Neuron (in vitro differentiated cells): Measurements from ENCODE around the gene HAT1.

ENCODE experiments used
- H2AFZ ChIP-seq: one replicate; pipeline ENCODE4 v1.6.1; 2013; ENCODE audit warnings: low read depth, mild to moderate bottlenecking, inconsistent platforms, low read length, moderate library complexity
- H3K27me3 ChIP-seq: one replicate; pipeline ENCODE4 v1.6.1; 2013; ENCODE audit warnings: low read length; ENCODE audit not compliant: insufficient read depth
- H3K36me3 ChIP-seq: one replicate; pipeline ENCODE4 v1.6.1; 2013; ENCODE audit warnings: low read length; ENCODE audit not compliant: insufficient read depth
- H3K4me1 ChIP-seq: one replicate; pipeline ENCODE4 v1.6.1; 2013; ENCODE audit warnings: low read length; ENCODE audit not compliant: insufficient read depth
- H3K4me3 ChIP-seq: 2 replicates; pipeline ENCODE4 v1.5.1; 2013; ENCODE audit warnings: mild to moderate bottlenecking, low read length, moderate library complexity
- H3K9me3 ChIP-seq: one replicate; pipeline ENCODE4 v1.6.1; 2013; ENCODE audit warnings: low read length

The HAT1 gene

GRCh38 chr2:171930385-171930784 lies 8.1 kb downstream of the HAT1 start:
- H3K4me1 ChIP-seq: no peaks in the 10 kb centered on the region
- H2AFZ ChIP-seq: no peak overlapping the region
- H3K27me3 ChIP-seq: no peaks in the 10 kb centered on the region
- peaks cover 19% of the 10 kb centered on the region for H3K9me3 ChIP-seq
- no peak overlapping the region for H3K4me3 ChIP-seq
- peaks cover 41% of the 10 kb centered on the region for H3K36me3 ChIP-seq

- Histone ChIP-seq H3K4me1 (no peaks in the 10 kb centered on the region), H3K27me3 (no peaks in the 10 kb centered on the region), H3K9me3 (peaks cover 7% of the 10 kb centered on the region), H3K4me3 (no peak overlapping the region), H2AFZ (no peak overlapping the region), H3K36me3 (peaks cover 5% of the 10 kb centered on the region)
Observed at GRCh38 chr2:171939058-171939742, 16.9 kb downstream of the HAT1 start.

DNA sequence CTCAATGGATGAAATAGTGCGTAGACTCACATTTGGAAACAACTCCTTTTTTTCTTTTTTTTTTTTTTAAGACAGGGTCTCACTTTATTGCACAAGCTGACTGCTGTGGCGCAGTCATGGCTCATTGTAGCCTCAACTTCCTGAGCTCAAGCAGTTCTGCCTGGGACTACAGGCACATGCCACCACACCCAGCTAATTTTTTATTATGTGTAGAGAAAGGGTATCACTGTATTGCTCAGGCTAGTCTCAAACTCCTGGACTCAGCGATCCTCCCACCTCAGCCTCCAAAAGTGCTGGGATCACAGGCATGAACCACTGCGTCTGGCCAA lies 17.4 kb downstream of the HAT1 start:
- Histone ChIP-seq H3K9me3 (peaks cover 7% of the 10 kb centered on the region), H3K4me3 (no peak overlapping the region), H3K27me3 (no peaks in the 10 kb centered on the region), H3K4me1 (no peaks in the 10 kb centered on the region), H3K36me3 (peaks cover 2% of the 10 kb centered on the region), H2AFZ (no peak overlapping the region)

DNA sequence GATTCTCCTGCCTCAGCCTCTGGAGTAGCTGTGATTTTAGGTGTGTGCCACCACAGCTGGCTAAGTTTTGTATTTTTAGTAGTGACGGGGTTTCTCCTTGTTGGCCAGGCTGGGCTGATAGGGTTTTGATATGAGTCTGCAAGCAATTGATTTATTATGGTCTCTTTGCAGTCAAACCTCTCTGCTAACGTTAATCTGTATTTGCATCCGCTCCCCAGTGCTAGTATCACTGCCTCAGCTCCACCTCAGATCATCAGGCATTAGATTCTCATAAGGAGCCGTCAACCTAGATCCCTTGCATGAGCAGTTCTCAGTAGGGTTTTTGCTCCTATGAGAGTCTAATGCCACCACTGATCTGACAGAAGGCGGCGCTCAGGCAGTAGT lies 19.0 kb downstream of the HAT1 start:
- no peaks in the 10 kb centered on the region for H3K27me3 ChIP-seq
- peaks cover 2% of the 10 kb centered on the region for H3K36me3 ChIP-seq
- peaks cover 7% of the 10 kb centered on the region for H3K9me3 ChIP-seq
- H2AFZ ChIP-seq: no peak overlapping the region
- no peaks in the 10 kb centered on the region for H3K4me1 ChIP-seq
- no peak overlapping the region for H3K4me3 ChIP-seq

DNA sequence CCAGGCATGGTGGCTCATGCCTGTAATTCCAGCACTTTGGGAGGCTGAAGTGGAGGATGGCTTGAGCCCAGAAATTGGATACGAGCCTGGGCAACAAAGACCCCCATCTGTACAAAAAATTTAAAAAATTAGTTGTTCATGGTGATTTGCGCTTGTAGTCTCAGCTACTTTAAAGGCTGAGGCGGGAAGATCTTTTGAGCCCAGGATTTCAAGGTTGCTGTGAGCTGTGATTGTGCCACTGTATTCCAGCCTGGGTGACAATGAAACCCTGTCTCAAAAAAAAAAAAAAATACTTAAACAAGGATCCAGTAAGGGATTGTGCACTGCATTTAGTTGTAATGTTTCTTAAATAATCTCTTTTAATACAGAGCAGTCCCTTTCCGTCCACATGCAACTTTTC lies 21.6 kb downstream of the HAT1 start:
- H3K36me3 ChIP-seq: peaks cover 6% of the 10 kb centered on the region
- no peaks in the 10 kb centered on the region for H3K4me1 ChIP-seq
- no peaks in the 10 kb centered on the region for H3K27me3 ChIP-seq
- no peak overlapping the region for H3K4me3 ChIP-seq
- H3K9me3 ChIP-seq: peaks cover 7% of the 10 kb centered on the region
- H2AFZ ChIP-seq: no peak overlapping the region

GRCh38 chr2:171952276-171952675 lies 30.0 kb downstream of the HAT1 start:
- no peaks in the 10 kb centered on the region for H3K27me3 ChIP-seq
- H3K36me3 ChIP-seq: peaks cover 22% of the 10 kb centered on the region

GRCh38 chr2:171952748-171953147 lies 30.5 kb downstream of the HAT1 start:
- Histone ChIP-seq H3K27me3 (no peaks in the 10 kb centered on the region), H3K4me3 (no peak overlapping the region), H3K4me1 (no peaks in the 10 kb centered on the region), H2AFZ (no peak overlapping the region), H3K9me3 (peaks cover 2% of the 10 kb centered on the region), H3K36me3 (peaks cover 22% of the 10 kb centered on the region)

More at GRCh38 chr2:171952276-171952675, 30.0 kb downstream of the HAT1 start:
- no peak overlapping the region for H2AFZ ChIP-seq
- H3K4me1 ChIP-seq: no peaks in the 10 kb centered on the region
- no peak overlapping the region for H3K4me3 ChIP-seq
- H3K9me3 ChIP-seq: peaks cover 2% of the 10 kb centered on the region

GRCh38 chr2:171956135-171956825 lies 34.0 kb downstream of the HAT1 start:
- peaks cover 2% of the 10 kb centered on the region for H3K9me3 ChIP-seq
- no peaks in the 10 kb centered on the region for H3K27me3 ChIP-seq
- H3K36me3 ChIP-seq: peaks cover 22% of the 10 kb centered on the region
- no peak overlapping the region for H3K4me3 ChIP-seq
- H2AFZ ChIP-seq: no peak overlapping the region
- no peaks in the 10 kb centered on the region for H3K4me1 ChIP-seq

GRCh38 chr2:171957061-171957460 lies 34.8 kb downstream of the HAT1 start:
- Histone ChIP-seq H3K4me3 (no peak overlapping the region), H3K4me1 (no peaks in the 10 kb centered on the region), H3K27me3 (no peaks in the 10 kb centered on the region), H3K36me3 (peaks cover 22% of the 10 kb centered on the region), H2AFZ (no peak overlapping the region), H3K9me3 (peaks cover 2% of the 10 kb centered on the region)

GRCh38 chr2:171958475-171958874 lies 36.2 kb downstream of the HAT1 start:
- peaks cover 2% of the 10 kb centered on the region for H3K4me1 ChIP-seq
- no peaks in the 10 kb centered on the region for H3K9me3 ChIP-seq
- no peak overlapping the region for H2AFZ ChIP-seq
- no peaks in the 10 kb centered on the region for H3K27me3 ChIP-seq
- no peak overlapping the region for H3K4me3 ChIP-seq
- H3K36me3 ChIP-seq: peaks cover 19% of the 10 kb centered on the region

GRCh38 chr2:171959998-171960397 lies 37.7 kb downstream of the HAT1 start:
- Histone ChIP-seq H2AFZ (no peak overlapping the region), H3K27me3 (no peaks in the 10 kb centered on the region), H3K9me3 (no peaks in the 10 kb centered on the region), H3K36me3 (peaks cover 9% of the 10 kb centered on the region), H3K4me3 (no peak overlapping the region), H3K4me1 (peaks cover 10% of the 10 kb centered on the region)

DNA sequence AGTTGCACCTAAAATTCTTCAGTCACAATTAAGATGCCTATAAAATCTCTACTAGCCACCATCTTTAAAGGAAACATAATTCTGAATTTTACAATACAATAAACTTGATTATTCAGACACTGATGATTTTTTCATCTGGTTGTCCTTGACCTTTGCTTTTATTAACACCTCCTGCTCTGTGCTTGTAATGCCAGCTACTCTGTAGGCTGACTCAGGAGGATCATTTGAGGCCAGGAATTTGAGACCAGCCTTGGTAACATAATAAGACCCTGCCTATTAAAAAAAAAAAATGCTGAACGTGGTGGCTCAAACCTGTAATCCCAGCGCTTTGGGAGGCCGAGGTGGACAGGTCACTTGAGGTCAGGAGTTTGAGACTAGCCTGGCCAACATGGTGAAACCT lies 38.3 kb downstream of the HAT1 start:
- no peak overlapping the region for H2AFZ ChIP-seq
- H3K27me3 ChIP-seq: no peaks in the 10 kb centered on the region
- no peak overlapping the region for H3K4me3 ChIP-seq
- peaks cover 8% of the 10 kb centered on the region for H3K36me3 ChIP-seq
- no peaks in the 10 kb centered on the region for H3K9me3 ChIP-seq
- H3K4me1 ChIP-seq: peaks cover 10% of the 10 kb centered on the region

DNA sequence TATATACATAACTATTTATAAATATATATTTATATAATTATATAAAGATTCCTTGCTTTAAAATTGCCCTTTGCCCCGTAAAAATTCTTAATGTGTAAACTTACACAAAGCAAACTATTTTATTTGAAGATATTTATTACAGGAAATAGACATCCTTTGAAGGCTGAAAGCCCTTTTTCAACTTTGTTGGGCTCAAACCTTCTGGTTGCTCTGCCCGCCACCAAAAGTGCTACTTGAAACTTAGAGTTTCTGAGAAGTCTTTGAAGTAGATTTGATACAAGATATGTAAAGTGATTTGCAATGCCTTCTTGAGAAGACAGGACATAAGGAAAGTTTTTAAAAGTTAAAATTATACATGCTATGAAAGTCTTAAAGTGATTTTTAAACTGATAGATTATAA lies 40.9 kb downstream of the HAT1 start:
- Histone ChIP-seq H3K36me3 (peaks cover 32% of the 10 kb centered on the region), H3K4me1 (peaks cover 10% of the 10 kb centered on the region), H3K27me3 (no peaks in the 10 kb centered on the region), H3K9me3 (no peaks in the 10 kb centered on the region), H2AFZ (no peak overlapping the region), H3K4me3 (no peak overlapping the region)

- H3K36me3 ChIP-seq: peaks cover 33% of the 10 kb centered on the region
- no peak overlapping the region for H2AFZ ChIP-seq
- peaks cover 10% of the 10 kb centered on the region for H3K4me1 ChIP-seq
- H3K4me3 ChIP-seq: no peak overlapping the region
- H3K27me3 ChIP-seq: no peaks in the 10 kb centered on the region
- H3K9me3 ChIP-seq: no peaks in the 10 kb centered on the region
Observed at GRCh38 chr2:171964308-171964707, 42.0 kb downstream of the HAT1 start.
